DOHH2 (cell line): ENCODE data around the gene PLCL1.

Experiments used
- CTCF ChIP-seq: fragments of 200-600 bp; sonication (generic); IDR thresholded peaks from one replicate; pipeline ENCODE4 v1.5.1; 2014; ENCODE audit warnings: antibody characterized with exemption, mild to moderate bottlenecking, low read depth, low read length; ENCODE audit not compliant: poor library complexity, severe bottlenecking
- EZH2phosphoT487 ChIP-seq: fragments of 200-600 bp; sonication (generic); IDR thresholded peaks from 2 replicates; pipeline ENCODE4 v1.6.1; 2017; ENCODE audit warnings: borderline replicate concordance, mild to moderate bottlenecking, antibody characterized with exemption, low read length, moderate library complexity, mixed read lengths

GRCh38 chr2:198004921-198005829 is 200.8 kb downstream of the PLCL1 start:
- TF ChIP-seq EZH2phosphoT487 = no peak
- TF ChIP-seq CTCF = no peak
